GM12878 (cell line): ENCODE measurements around the gene UBAP1L. TPM values are rescaled to one million over a fixed set of nuclear protein-coding genes. Genes with fewer than 3 reads are reported as not detected.

ENCODE experiments used
- CREB1 ChIP-seq: IDR thresholded peaks from 2 replicates; pipeline ENCODE4 v1.6.1; 2012; ENCODE audit warnings: low read depth, mild to moderate bottlenecking, inconsistent platforms
- EP300 ChIP-seq, 2 experiments: fragments of 150-350 bp in 1 of 2; IDR thresholded peaks; 2 replicates each; pipeline ENCODE4 v1.6.1; 2011 to 2012; ENCODE audit warnings: low read depth in 2 of 2, low read length in 2 of 2, borderline replicate concordance in 1 of 2, improper control_type of control experiment in 1 of 2, inconsistent platforms in 1 of 2; ENCODE audit not compliant: control insufficient read depth in 1 of 2
- FOXM1 ChIP-seq: IDR thresholded peaks from 2 replicates; pipeline ENCODE4 v1.6.1; 2012; ENCODE audit warnings: low read depth, mild to moderate bottlenecking, inconsistent platforms, low read length, moderate library complexity
- KLF5 ChIP-seq: fragments of 450-650 bp; IDR thresholded peaks from 2 replicates; pipeline ENCODE4 v1.6.1; 2014; ENCODE audit warnings: mild to moderate bottlenecking; ENCODE audit not compliant: partially characterized antibody
- MEF2A ChIP-seq: IDR thresholded peaks from 2 replicates; pipeline ENCODE4 v1.6.1; 2011; ENCODE audit warnings: low read depth, mild to moderate bottlenecking, low read length, moderate library complexity; ENCODE audit not compliant: insufficient read depth
- MXI1 ChIP-seq: fragments of 150-350 bp; IDR thresholded peaks from 2 replicates; pipeline ENCODE4 v1.6.1; 2011; ENCODE audit warnings: low read depth, mild to moderate bottlenecking, inconsistent platforms, low read length, improper control_type of control experiment
- NFYA ChIP-seq: IDR thresholded peaks from 2 replicates; pipeline ENCODE4 v1.6.1; 2011; ENCODE audit warnings: low read depth, mild to moderate bottlenecking, low read length, improper control_type of control experiment, borderline replicate concordance
- NKRF ChIP-seq: fragments of 450-650 bp; conservative IDR thresholded peaks from 2 replicates; pipeline ENCODE4 v1.6.1; 2017; ENCODE audit warnings: mild to moderate bottlenecking, moderate library complexity
- PAX8 ChIP-seq: fragments of 450-650 bp; IDR thresholded peaks from 2 replicates; pipeline ENCODE4 v1.6.1; 2017; ENCODE audit warnings: mild to moderate bottlenecking, moderate library complexity
- PML ChIP-seq: IDR thresholded peaks from 2 replicates; pipeline ENCODE4 v1.6.1; 2012; ENCODE audit warnings: low read length, inconsistent platforms
- RAD21 ChIP-seq: IDR thresholded peaks from 2 replicates; pipeline ENCODE4 v1.6.1; 2011; ENCODE audit warnings: mild to moderate bottlenecking, low read depth, low read length, moderate library complexity; ENCODE audit not compliant: insufficient read depth
- RFX5 ChIP-seq: IDR thresholded peaks from 2 replicates; pipeline ENCODE4 v1.6.1; 2011; ENCODE audit warnings: low read depth, low read length, improper control_type of control experiment
- SIN3A ChIP-seq: IDR thresholded peaks from 2 replicates; pipeline ENCODE4 v1.6.1; 2012; ENCODE audit warnings: low read depth, low read length, improper control_type of control experiment
- SREBF1 ChIP-seq: IDR thresholded peaks from 2 replicates; pipeline ENCODE4 v1.6.1; 2012; ENCODE audit warnings: mild to moderate bottlenecking, low read length
- TCF12 ChIP-seq: IDR thresholded peaks from 2 replicates; pipeline ENCODE4 v1.6.1; 2011; ENCODE audit warnings: low read depth, mild to moderate bottlenecking, low read length
- TCF3 ChIP-seq: IDR thresholded peaks from 2 replicates; pipeline ENCODE4 v1.6.1; 2012; ENCODE audit warnings: low read depth, mild to moderate bottlenecking, low read length, borderline replicate concordance; ENCODE audit not compliant: insufficient read depth
- ZNF24 ChIP-seq: fragments of 450-650 bp; IDR thresholded peaks from 2 replicates; pipeline ENCODE4 v1.6.1; 2017; ENCODE audit warnings: antibody characterized with exemption, mild to moderate bottlenecking
- ZSCAN29 ChIP-seq: fragments of 450-650 bp; IDR thresholded peaks from 2 replicates; pipeline ENCODE4 v1.6.1; 2017; ENCODE audit warnings: mild to moderate bottlenecking, moderate library complexity
- polyA plus RNA-seq, 11 experiments: library from polyadenylated mRNA; depleted of rRNA in 4 of 11; unstranded in 6 of 11; stranded (reverse) in 5 of 11; fragments of >200 nt; fragmentation: Nextera tagmentation in 4 of 11; fragmentation: Illumina TruSeq in 1 of 11; extraction: Ambion mirVana in 4 of 11; extraction: Trizol in 1 of 11; gene quantifications; 1 replicate in 1 of 11; 2 replicates in 10 of 11; pipeline versions ENCODE4 v1.2.1 to v1.2.3, GENCODE V29; 2011 to 2016; ENCODE audit warnings: inconsistent platforms in 2 of 11, missing spikeins in 2 of 11, low read depth in 1 of 11
- total RNA-seq, 4 experiments: library from RNA; depleted of rRNA in 3 of 4; stranded (reverse); fragments of >200 nt in 3 of 4; fragmentation: Illumina TruSeq in 1 of 4; extraction: Trizol in 1 of 4; gene quantifications; 2 replicates each; pipeline versions ENCODE4 v1.2.1 to v1.2.3, GENCODE V29; 2013 to 2021
- TF ChIP-seq, protein P1 (sequence below): fragments of 450-650 bp; IDR thresholded peaks from 2 replicates; pipeline ENCODE4 v1.6.1; 2017; ENCODE audit warnings: mild to moderate bottlenecking
- TF ChIP-seq, protein P2 (sequence below): fragments of 450-650 bp; IDR thresholded peaks from 2 replicates; pipeline ENCODE4 v1.6.1; 2017; ENCODE audit warnings: mild to moderate bottlenecking, moderate library complexity

The UBAP1L gene
- total and polyA plus RNA-seq, 10 of the 15 experiments (the other 5 are each of a cell fraction or from before 2014, with no cell fraction given) = 0.03 to 2.6 (median 1.0) TPM

GRCh38 chr15:65049418-65049840, 65.6 kb downstream of the UBAP1L start (continued):
- TF ChIP-seq PML (no peak), TCF3 (no peak), NKRF (peak; percentile 65), ZNF24 (no peak), RFX5 (peak; percentile 97), SIN3A (no peak), PAX8 (no peak), EP300 (IDR thresholded peaks at IDR 0.05; ENCODE audit: borderline replicate concordance in 1 of 2, control insufficient read depth in 1 of 2, low read depth in 2 of 2, low read length in 2 of 2) (no peak), FOXM1 (no peak), TCF12 (0 out of 2 replicates have a peak, but pooled peaks have one; percentile 80), KLF5 (peak; percentile 48), ZSCAN29 (no peak), SREBF1 (no peak), MEF2A (no peak), MXI1 (peak; percentile 94), CREB1 (no peak; the same call in 1 of the 2 replicates), NFYA (peak; percentile 64), RAD21 (no peak)
- TF ChIP-seq, protein P1, sequence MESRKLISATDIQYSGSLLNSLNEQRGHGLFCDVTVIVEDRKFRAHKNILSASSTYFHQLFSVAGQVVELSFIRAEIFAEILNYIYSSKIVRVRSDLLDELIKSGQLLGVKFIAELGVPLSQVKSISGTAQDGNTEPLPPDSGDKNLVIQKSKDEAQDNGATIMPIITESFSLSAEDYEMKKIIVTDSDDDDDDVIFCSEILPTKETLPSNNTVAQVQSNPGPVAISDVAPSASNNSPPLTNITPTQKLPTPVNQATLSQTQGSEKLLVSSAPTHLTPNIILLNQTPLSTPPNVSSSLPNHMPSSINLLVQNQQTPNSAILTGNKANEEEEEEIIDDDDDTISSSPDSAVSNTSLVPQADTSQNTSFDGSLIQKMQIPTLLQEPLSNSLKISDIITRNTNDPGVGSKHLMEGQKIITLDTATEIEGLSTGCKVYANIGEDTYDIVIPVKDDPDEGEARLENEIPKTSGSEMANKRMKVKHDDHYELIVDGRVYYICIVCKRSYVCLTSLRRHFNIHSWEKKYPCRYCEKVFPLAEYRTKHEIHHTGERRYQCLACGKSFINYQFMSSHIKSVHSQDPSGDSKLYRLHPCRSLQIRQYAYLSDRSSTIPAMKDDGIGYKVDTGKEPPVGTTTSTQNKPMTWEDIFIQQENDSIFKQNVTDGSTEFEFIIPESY = no peak
- TF ChIP-seq, protein P2, sequence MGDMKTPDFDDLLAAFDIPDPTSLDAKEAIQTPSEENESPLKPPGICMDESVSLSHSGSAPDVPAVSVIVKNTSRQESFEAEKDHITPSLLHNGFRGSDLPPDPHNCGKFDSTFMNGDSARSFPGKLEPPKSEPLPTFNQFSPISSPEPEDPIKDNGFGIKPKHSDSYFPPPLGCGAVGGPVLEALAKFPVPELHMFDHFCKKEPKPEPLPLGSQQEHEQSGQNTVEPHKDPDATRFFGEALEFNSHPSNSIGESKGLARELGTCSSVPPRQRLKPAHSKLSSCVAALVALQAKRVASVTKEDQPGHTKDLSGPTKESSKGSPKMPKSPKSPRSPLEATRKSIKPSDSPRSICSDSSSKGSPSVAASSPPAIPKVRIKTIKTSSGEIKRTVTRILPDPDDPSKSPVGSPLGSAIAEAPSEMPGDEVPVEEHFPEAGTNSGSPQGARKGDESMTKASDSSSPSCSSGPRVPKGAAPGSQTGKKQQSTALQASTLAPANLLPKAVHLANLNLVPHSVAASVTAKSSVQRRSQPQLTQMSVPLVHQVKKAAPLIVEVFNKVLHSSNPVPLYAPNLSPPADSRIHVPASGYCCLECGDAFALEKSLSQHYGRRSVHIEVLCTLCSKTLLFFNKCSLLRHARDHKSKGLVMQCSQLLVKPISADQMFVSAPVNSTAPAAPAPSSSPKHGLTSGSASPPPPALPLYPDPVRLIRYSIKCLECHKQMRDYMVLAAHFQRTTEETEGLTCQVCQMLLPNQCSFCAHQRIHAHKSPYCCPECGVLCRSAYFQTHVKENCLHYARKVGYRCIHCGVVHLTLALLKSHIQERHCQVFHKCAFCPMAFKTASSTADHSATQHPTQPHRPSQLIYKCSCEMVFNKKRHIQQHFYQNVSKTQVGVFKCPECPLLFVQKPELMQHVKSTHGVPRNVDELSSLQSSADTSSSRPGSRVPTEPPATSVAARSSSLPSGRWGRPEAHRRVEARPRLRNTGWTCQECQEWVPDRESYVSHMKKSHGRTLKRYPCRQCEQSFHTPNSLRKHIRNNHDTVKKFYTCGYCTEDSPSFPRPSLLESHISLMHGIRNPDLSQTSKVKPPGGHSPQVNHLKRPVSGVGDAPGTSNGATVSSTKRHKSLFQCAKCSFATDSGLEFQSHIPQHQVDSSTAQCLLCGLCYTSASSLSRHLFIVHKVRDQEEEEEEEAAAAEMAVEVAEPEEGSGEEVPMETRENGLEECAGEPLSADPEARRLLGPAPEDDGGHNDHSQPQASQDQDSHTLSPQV = no peak
